ENCODE results near the gene ALPP. TPM values are rescaled to one million over a fixed set of nuclear protein-coding genes. Genes with fewer than 3 reads are reported as not detected.
"Not testable (repeated sequence)": the region's sequence is repeated elsewhere in the genome, so short reads cannot be mapped to it uniquely, and the experiment has no call there.

Gene ALPP
- total RNA-seq, 3 donors from 2014 or later (not counting 1 experiment from before 2014, with no cell fraction given) = 0.30 TPM; not detected in 2

- H3K27ac Mint-ChIP-seq = no peak overlapping the region
- H3K36me3 Mint-ChIP-seq = no peaks in the 10 kb centered on the region
- WGBS (ENCODE audit: insufficient coverage) = 77% methylated on average over 20 of the region's 20 CpGs
Observed at GRCh38 chr2:232365621-232366321, 12.8 kb upstream of the ALPP start.

GRCh38 chr2:232366461-232366860 is 12.1 kb upstream of the ALPP start:
- WGBS (ENCODE audit: insufficient coverage) = 97% methylated on average over 17 of the region's 23 CpGs
- H3K9me3 Mint-ChIP-seq; H3K4me3 Mint-ChIP-seq; H3K36me3 ChIP-seq (ENCODE audit: control insufficient read depth, insufficient read depth, low read length); H3K9me3 ChIP-seq (ENCODE audit: control insufficient read depth, insufficient read depth, low read length); H3K27me3 ChIP-seq (ENCODE audit: control insufficient read depth, insufficient read depth, low read length); H3K4me3 ChIP-seq (ENCODE audit: low read length); ATAC-seq; H3K27me3 Mint-ChIP-seq (ENCODE audit: low read depth in 2 of 2); DNase-seq; H3K36me3 Mint-ChIP-seq; H3K27ac ChIP-seq (ENCODE audit: low read length); H3K27ac Mint-ChIP-seq; intact Hi-C loops (cut with micrococcal nuclease): not testable (repeated sequence)
- H3K4me1 ChIP-seq (ENCODE audit: control insufficient read depth, insufficient read depth, low read length) = peaks cover 20% of the 10 kb centered on the region
- peaks cover 5 to 21% of the 10 kb centered on the region in 2 donors for H3K4me1 Mint-ChIP-seq

More at GRCh38 chr2:232365621-232366321, 12.8 kb upstream of the ALPP start:
- Mint-ChIP-seq H3K9me3 (no peaks in the 10 kb centered on the region), H3K27me3 (ENCODE audit: low read depth in 2 of 2) (no peaks in the 10 kb centered on the region), H3K4me1 (peaks cover 5 to 21% of the 10 kb centered on the region in 2 donors), H3K4me3 (no peak overlapping the region)
- intact Hi-C loops (cut with micrococcal nuclease) = no loop called here
- no peak for TF ChIP-seq CTCF (IDR thresholded peaks at IDR 0.05)
- DNase-seq (peak in 1 of 2 donors; percentile 37), ATAC-seq (peak; percentile 53 to 75 (median 62))
- peaks cover 20% of the 10 kb centered on the region for H3K4me1 ChIP-seq (ENCODE audit: control insufficient read depth, insufficient read depth, low read length)
- H3K27me3 ChIP-seq (ENCODE audit: control insufficient read depth, insufficient read depth, low read length) = no peaks in the 10 kb centered on the region
- H3K4me3 ChIP-seq (ENCODE audit: low read length) = no peak overlapping the region
- no peak overlapping the region for H3K27ac ChIP-seq (ENCODE audit: low read length)
- no peaks in the 10 kb centered on the region for H3K36me3 ChIP-seq (ENCODE audit: control insufficient read depth, insufficient read depth, low read length)
- no peaks in the 10 kb centered on the region for H3K9me3 ChIP-seq (ENCODE audit: control insufficient read depth, insufficient read depth, low read length)

- Mint-ChIP-seq H3K36me3 (no peaks in the 10 kb centered on the region), H3K27me3 (ENCODE audit: low read depth in 2 of 2) (no peaks in the 10 kb centered on the region), H3K9me3 (no peaks in the 10 kb centered on the region), H3K4me3 (no peak overlapping the region), H3K27ac (no peak overlapping the region), H3K4me1 (peaks cover 5 to 21% of the 10 kb centered on the region in 2 donors)
- Histone ChIP-seq H3K36me3 (ENCODE audit: control insufficient read depth, insufficient read depth, low read length) (no peaks in the 10 kb centered on the region), H3K4me1 (ENCODE audit: control insufficient read depth, insufficient read depth, low read length) (peaks cover 20% of the 10 kb centered on the region), H3K27me3 (ENCODE audit: control insufficient read depth, insufficient read depth, low read length) (no peaks in the 10 kb centered on the region), H3K27ac (ENCODE audit: low read length) (no peak overlapping the region), H3K4me3 (ENCODE audit: low read length) (no peak overlapping the region), H3K9me3 (ENCODE audit: control insufficient read depth, insufficient read depth, low read length) (no peaks in the 10 kb centered on the region)
- DNase-seq = no peak
- intact Hi-C loops (cut with micrococcal nuclease) = no loop called here
- ATAC-seq = no peak
- no peak for TF ChIP-seq CTCF (IDR thresholded peaks at IDR 0.05)
- 79% methylated on average over 7 of the region's 7 CpGs for WGBS (ENCODE audit: insufficient coverage)
Observed at GRCh38 chr2:232367016-232367415, 11.5 kb upstream of the ALPP start.

GRCh38 chr2:232367591-232368233 is 10.8 kb upstream of the ALPP start:
- H3K9me3 ChIP-seq (ENCODE audit: control insufficient read depth, insufficient read depth, low read length) = no peaks in the 10 kb centered on the region
- no peak for ATAC-seq
- intact Hi-C loops (cut with micrococcal nuclease) = no loop called here
- H3K36me3 ChIP-seq (ENCODE audit: control insufficient read depth, insufficient read depth, low read length) = no peaks in the 10 kb centered on the region
- H3K27me3 Mint-ChIP-seq (ENCODE audit: low read depth in 2 of 2) = no peaks in the 10 kb centered on the region
- H3K4me3 Mint-ChIP-seq = no peak overlapping the region
- peaks cover 5 to 21% of the 10 kb centered on the region in 2 donors for H3K4me1 Mint-ChIP-seq
- no peak for DNase-seq
- no peak for TF ChIP-seq CTCF (IDR thresholded peaks at IDR 0.05)
- no peaks in the 10 kb centered on the region for H3K36me3 Mint-ChIP-seq
- H3K4me1 ChIP-seq (ENCODE audit: control insufficient read depth, insufficient read depth, low read length) = peaks cover 20% of the 10 kb centered on the region
- H3K9me3 Mint-ChIP-seq = no peaks in the 10 kb centered on the region
- no peaks in the 10 kb centered on the region for H3K27me3 ChIP-seq (ENCODE audit: control insufficient read depth, insufficient read depth, low read length)
- H3K4me3 ChIP-seq (ENCODE audit: low read length) = no peak overlapping the region
- no peak overlapping the region for H3K27ac ChIP-seq (ENCODE audit: low read length)
- no peak overlapping the region for H3K27ac Mint-ChIP-seq
- WGBS (ENCODE audit: insufficient coverage) = 82% methylated on average over 13 of the region's 13 CpGs

Measured in natural killer cell (primary cell).